Astrocyte of the hippocampus (primary cell): ENCODE measurements around the gene DCX.
A peak's percentile ranks its signal among the peaks of the same experiment; 100 is the strongest.

Experiments
- DNase-seq: peaks from one replicate; pipeline ENCODE4 v3.0.0; 2011; ENCODE audit warnings: low read depth, low spot score

DCX gene

DNA sequence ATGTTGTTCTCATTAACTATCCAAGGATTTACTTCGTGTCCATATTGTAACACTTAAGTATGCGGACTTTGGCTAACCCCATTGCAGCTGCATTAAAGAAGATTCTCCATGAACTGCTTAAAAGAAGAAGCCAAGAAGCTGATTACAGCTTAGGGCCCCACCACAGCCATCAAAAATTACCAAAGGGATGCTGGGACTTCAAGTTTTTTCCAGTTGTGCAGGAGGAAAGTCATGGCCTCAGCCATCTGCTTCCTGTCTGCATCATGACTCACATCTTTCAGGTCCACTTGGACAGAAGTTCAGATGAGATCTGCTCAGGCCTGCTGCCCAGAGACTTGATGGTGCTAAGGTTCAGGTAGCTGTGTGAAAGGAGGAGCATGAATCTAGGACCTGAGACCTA is 102.9 kb downstream of the DCX start:
- no peak for DNase-seq

DNA sequence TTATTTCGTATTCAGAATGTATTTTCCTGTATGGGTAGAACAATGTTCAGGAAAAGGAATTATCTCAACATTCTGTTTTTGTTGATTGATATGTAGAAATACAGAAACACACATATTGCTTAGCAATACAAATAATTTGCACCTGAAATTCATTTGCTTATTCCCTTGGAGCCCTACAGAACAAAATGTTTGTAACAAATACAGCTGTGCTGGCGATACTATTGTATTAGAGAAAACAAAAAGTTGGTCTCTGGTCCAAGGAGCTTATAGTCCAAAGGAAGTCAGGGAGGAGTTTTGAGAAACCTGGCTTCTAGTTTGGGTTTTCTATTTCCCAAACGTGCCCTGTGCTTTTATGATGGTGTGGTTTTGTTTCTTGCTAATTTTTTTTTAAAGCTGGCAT is 104.0 kb downstream of the DCX start:
- DNase-seq: no peak

DNA sequence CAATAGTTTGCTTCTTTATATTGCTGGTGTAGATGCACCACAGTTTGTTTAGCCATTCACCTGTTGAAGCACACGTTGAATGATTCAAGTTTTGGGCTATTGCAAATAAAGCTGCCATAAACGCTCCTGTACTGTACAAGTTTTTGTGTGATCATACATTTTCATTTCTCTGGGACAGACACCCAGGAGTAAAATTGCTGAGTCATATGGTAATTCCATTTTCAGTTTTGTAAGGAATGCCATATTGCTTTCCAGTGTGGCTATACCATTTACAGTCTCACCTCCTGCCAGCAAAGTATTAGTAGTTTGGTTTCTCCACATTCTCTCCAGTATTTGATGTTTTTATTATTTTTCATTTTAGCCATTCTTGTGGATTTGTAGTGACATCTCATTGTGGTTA is 109.7 kb downstream of the DCX start:
- no peak for DNase-seq

DNA sequence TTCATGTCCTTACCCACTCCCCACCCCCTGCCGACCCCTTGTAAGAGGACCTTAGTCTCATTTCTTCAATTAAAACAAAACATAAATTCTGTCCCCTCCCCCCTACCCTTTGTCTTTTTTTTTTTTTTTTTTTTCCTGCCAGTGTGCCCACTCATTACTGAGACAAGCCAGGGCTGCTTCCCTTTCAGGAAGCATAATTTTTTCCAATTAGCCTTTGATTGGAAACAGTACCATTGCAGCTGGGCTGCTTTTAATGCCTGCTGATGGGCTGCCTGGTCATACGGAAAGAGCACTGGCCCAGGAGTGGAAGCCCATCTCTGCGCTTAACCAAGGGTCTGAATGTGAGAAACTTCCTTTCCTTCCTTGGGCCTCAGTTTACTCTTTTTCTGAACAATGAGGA is 123.2 kb downstream of the DCX start:
- DNase-seq: no peak

DNA sequence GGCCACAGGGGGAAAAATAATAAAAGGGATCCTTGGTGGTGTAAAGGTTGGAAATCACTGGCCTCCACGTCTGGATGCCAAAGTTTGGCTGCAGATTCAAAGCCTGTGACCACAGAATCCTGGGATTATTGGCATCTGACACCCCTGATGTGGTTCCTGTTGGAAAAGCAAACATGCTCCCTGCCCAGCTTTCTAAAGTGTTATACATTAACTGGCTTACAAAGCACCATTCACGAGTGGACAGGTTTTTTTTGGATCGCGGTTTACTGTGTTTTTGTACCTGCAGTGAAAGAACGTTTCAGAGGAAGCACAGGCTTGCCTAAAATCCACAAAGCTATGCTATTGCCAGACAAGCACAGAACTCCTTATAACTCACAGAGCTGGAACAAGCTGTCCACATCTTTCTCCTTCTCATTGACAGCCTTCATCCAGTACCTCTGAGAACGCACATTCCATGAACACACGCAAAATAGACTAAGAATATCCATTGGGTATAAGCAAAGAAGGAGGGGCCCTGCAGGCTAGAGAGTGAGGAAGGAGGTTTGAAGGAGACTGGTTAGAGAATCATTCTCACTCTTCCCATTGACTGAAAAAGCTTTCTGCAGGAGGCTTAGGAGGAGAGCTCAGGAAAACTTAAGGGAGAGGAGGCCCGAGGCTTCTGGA is 127.2 kb downstream of the DCX start:
- peak; percentile 47 for DNase-seq

DNA sequence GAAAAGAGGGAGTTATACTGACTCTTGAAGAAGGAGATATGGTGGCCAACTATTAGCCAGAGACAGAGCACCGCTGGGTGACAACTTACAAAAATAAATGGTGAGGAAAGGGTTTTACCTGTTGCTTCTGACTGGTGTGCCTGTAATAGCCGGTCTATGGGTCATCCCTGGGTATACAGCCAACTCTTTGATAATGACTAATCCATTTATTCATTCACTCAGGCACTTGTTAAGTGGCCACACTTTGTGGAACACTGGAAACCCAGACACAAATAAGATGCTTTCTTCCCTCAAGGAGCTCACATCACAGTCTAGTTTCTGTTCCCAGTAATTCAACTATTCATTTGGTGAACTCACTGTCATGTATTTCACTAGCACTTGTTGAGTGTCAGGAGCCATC is 128.5 kb downstream of the DCX start:
- DNase-seq: no peak

DNA sequence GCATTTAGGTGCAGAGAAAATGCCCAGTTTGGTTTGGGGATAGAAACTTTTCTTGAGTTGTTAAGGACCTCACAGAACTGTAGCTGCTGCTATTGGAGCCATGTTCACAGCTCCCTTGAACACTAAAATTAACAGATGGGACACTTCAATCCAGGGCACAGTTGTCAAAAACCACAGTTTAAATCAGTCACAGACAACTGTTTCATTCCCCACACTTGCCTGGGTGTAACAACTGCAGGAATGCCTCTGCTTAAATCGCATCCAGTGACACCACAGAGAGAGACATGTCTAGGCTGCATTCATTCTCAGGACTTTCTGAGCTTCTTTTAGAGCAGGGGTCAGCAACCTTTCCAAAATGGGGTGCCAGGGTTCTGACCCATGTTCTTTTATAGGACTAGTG is 129.0 kb downstream of the DCX start:
- DNase-seq: no peak

DNA sequence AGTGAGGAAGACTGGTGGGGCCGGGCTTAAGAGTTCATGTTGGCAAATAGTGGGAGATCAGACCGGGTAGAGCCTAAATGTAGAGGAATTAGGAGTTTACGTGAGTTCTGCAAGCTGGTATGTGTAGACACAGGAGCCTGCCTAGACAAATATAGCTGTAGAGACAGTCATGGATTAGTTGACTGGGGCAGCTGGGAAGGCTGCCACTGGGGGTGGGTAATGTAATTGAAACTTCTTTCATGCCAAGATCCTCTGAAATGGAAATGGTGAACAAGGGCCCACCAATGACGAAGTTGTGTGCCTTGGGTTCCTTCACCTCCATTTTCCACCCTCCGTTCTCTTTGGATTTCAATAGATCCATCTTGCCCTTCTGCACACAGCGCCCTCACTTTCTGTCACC is 129.9 kb downstream of the DCX start:
- no peak for DNase-seq

DNA sequence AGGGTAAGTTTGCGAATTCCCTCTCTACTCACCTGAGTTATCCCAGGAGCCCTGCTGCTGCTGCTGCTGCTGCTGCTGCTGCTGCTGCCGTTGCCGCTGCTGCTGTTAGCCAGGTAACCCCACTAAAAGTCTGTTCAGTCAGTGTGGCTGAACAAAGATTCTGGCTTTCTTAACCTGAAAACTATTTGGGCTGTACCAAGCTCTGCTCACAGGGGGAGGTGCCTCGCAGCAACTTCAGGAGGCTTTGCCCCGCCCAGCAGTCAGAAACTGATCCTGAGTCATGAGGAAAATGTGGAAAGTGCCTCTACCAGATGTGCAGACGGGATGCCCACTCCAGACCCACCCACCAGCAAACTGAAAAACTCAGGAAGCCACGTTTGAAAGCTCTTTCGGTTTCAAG is 141.7 kb downstream of the DCX start, which contains the start of gene CAPN6:
Gene CAPN6 (minus strand): TSS at position 145 of the 400 bp plus-strand sequence. CDS start 6,547 bp downstream, outside the sequence.
- peak; percentile 5 for DNase-seq

DNA sequence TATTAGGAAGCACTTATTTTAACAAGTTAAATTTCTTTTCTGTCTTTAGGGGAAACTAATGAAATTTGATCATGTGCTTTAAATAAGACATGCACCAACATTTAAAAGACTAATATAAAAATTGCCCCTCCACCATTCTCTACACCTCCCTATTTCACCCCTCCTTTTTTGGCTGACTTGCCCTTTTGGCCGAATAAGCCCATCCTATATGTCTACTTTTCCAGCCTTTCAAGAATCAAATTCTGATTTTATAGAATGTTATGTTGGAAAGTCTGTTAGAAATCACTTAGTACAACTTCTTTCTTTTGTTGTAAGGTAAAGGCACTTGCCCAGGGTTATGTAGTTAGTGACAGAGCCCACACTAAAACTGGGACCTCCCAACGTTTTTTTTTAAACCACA is 143.5 kb downstream of the DCX start:
- no peak for DNase-seq

DNA sequence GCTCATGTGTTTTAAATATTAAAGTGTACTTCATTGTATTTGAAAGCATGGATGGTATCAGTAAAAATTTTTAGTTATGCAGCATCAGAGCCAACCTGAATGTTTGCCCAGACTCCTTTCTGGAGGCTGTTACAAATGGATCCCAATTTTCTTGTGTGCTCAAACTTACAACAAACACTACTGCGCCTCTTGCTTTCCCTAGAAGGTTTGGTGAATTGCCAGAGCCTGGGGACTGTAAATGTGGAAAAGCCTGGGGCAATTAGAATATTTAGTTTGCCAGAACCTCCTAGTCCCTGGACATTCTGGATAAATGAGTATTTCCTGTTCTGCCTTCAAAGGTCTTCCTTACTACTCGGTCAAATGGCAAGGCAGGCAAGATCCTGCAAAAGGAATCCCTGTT is 146.5 kb downstream of the DCX start:
- DNase-seq: no peak

DNA sequence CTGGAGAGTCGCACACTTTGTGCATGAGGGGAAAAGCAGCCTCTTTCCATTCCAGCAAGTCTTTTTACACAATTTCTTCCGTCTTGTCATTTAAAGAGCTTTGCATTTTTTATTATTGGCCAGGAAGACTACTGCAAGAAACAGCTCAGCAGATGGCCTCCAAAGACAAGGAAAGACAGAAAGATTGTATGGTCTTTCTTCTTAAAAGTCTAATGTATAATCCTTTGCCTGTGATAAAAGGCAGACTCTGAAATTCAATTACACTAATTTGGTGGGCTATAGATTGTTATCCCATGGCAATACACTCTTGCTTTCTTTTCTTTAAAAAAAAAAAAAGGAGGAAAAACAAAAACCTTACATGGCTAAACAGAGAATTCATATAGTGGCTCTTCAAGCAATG is 147.6 kb downstream of the DCX start:
- DNase-seq: no peak

DNA sequence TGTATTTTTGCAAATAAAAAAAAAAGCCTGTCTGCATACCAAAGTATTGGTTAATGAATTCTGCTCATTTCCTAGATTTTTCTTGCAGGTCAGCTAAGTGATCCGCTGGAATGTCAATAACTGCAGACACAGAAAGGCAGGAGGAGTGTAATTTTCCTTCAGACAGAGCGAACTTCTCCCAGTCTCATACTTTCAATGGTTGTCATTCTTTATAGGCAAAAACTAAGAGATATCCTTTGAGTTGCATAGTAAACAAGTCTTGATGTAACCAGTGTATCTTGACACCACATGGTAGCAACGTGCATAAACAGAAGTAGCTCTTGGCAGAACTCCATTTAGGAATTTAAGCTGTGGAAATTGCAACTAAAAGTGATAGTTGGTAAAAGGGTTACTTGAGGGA is 149.9 kb downstream of the DCX start:
- peak; percentile 16 for DNase-seq

DNA sequence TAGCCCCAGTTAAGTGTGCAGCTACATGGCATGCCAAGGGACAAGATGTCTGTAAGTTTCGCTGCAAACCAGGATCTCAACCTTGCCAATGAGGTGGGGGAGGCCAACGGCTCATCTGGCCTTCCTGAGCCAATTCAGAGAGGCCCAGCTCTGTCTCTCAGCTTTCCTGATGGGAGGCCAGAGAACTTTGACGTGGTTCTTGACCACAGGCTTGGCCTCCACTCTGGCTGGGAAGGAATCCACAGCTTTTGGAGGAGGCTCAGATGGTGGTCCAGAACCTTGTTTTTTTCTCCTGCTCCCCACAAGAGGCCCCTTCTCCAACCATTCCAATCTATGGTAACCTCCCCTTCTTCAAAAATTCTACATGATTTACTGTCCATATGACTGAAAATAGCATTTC is 151.5 kb downstream of the DCX start:
- DNase-seq: no peak

DNA sequence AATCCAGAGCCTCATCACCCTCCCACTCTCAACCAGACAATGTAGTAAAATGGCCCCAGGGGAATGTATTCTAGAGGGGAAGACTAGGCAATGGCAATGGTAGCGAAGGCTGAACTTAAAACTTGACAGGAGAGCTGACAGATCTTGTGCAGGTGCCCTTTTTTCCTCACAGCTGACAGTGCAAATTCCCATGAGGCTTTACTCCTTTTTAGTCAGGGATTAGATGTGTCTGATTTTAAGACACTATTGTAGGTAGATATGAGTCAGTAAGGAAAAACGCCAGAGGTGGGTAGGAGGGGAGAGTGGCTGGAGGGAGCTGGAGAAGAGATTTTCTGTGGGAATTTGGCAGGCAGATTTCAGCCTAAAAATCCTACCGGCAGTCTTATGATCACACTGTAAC is 152.4 kb downstream of the DCX start:
- DNase-seq: no peak

DNA sequence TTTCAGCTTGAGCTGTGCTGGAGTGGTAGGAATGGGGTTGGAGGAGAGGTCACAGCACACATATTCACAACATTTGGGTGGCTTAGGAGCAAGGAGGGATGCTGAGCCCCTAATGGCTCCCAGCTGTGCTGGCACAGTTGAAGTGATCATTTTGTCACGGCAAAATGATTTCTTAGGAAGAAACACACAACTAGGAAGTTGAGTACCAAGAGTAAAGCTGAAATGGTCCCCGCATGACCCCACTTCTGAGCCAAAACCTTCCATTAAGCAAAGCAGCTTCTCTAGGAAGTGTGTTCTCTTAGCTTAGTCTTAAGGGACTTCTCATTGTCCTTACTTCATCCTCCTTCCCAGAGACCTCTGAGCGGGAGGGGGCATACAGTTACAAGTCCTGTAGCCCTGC is 154.3 kb downstream of the DCX start:
- DNase-seq: no peak

DNA sequence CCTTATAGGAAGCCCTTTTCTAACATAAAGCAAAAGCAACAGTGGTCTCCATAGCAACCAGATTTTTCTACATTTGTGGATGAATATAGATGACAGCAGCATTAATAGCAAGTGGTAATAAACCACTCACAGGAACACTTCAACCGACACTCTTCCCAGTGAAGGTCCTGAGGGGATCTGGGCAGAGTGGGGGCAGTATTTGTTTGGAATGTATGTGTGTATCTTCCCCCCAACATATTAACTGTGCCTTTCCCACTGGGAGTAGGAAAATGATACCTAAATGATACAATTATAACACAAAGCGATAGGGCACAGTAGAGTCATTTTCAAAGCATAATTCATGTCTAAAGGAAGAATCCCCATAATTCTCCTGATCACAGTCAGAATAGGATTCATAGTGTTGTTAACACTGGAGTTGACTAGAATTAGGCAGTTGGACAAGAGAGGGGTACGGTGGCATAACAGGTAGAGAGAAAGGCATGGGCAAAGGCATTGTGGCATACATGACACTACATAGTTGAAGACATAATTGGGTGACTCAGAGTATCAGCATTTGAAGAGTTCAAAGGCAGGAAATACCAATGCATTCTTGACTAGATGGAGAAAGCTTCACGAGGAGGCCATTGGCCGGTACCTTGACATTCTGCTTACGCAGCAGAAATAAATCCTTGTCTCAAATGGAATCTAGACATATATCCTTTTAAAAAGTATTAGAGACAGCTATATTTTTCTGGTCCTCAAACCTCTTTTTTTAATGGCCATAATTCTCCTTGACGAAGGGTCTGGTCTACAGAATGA is 156.9 kb downstream of the DCX start:
- peak; percentile 3 for DNase-seq

DNA sequence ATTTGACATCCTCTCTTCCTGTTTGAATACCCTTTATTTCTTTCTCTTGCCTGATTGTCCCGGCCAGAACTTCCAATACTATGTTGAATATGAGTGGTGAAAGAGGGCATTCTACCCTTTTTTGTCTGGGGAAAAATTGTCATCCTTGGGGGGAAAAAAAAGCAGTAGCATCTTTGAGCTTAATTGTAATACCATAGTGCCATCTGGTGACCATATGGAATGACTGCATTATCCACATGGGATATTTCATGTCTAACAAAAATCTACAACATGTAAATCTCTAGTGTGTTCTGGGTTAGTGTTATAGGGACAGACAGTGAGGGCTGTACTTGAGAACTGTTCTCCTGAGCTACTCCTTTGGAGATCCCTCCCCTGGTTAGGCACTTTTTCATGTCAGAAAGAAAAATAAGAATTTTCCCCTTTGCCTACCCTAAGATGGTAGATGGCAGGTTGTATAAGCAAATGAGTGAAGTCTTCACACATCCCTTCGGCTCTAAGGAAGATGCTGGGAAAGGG is 167.7 kb downstream of the DCX start:
- peak; percentile 30 for DNase-seq
